Kasumi-1 (cell line): ENCODE measurements around the gene MAGED4B.
"Not testable (repeated sequence)": the region's sequence is repeated elsewhere in the genome, so short reads cannot be mapped to it uniquely, and the experiment has no call there.

Source experiments
- DNase-seq, 2 experiments: peaks; one replicate each; lab custom pipeline; 2025; lab: John Stamatoyannopoulos, UW

MAGED4B gene

GRCh38 chrX:52068666-52069640 is at the start of gene MAGED4B:
Gene MAGED4B, minus strand, starts transcription at chrX:52069183. Its CDS starts 1,011 bp downstream, at chrX:52068172.
- DNase-seq: not testable (repeated sequence)

GRCh38 chrX:52118262-52118661 is 49.3 kb upstream of the MAGED4B start:
- no peak for DNase-seq

GRCh38 chrX:52082578-52082977 is 13.6 kb upstream of the MAGED4B start:
- DNase-seq: no peak

DNA sequence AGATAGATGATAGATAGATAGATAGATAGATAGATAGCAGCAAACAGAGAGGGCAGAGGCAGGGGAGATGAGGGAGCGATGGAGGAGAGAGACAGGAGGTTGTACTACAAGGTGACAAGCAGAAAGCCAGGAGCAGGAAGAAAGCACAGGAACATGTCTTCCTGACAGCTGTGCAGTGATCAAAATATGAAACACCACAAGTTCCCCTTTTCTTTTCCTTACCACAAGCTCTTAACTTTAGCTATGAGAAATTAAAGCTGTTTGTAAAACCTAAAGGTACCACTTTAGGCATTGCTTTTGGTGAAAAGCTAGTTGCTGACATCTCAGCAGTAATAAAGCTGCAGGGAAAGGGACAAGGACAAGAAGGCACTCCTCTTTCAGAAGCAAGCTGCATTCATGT is 9.1 kb upstream of the MAGED4B start:
- DNase-seq: peak; percentile 51 to 69

DNA sequence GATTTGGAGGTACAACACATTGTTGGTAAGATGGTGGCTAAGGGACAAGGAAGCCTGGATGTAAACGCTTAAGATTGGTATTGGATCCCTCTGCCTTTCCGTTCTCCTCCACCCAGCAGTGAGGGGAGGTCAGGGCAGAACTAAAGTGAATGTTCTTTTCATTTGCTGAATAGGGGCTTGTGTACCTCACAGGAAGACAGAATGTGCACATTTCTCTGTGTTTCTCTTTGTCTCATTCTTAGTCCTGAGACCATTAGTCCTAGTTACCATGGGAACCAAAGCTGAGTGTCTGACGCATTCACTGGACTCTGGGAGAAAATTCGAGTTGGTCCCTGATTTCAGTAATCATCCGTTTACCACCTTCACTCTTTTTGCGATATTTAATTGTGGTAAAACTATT is 26.7 kb downstream of the MAGED4B start:
- DNase-seq: not testable (repeated sequence)

DNA sequence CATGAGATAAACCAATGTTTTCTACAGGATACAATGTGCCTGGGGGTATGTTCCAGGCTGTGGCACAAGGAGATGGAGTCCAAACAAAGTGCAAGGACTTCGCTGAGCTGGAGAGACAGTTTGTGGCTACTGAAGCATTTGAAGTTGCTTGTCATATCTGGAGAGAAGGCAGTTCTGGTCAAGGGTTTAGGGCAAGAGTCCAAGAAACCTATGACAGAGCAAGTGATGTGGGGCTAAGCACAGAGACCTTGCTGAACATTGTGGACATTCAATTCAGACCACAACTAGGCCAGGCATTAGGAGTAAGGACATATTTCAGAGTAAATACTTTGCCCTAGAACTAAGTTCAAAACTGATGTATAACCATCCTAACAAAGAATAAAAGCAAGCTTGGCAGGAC is 34.8 kb downstream of the MAGED4B start:
- no peak for DNase-seq

GRCh38 chrX:52031371-52031770 is 37.6 kb downstream of the MAGED4B start:
- DNase-seq: no peak

DNA sequence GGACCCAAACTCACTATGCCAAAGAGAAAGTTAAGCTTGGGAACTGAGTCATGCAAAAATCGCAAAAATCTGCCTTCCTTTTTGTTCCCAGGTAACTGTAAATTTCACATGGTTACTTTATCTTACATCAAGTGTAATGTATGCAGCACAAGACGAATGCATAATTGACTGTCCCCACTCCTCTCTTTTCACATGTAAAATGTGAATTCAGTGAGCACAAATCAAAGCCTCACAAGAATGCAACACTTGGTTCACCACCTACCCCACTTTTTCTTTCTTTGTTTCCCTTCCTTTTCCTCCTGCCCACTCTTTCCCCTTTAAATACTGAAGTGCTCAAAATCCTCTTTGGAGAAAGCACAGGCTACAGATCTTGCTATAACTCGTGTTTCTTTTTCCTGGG is 53.2 kb downstream of the MAGED4B start:
- DNase-seq: no peak
